Mesothelial cell of epicardium (in vitro differentiated cells): ENCODE data around the gene MYO1E. TPM values are rescaled to one million over a fixed set of nuclear protein-coding genes. Genes with fewer than 3 reads are reported as not detected.

Experiments used
- DNase-seq, 2 experiments: peaks; one replicate each; pipeline ENCODE4 v3.0.0; 2021; ENCODE audit warnings: low spot score in 2 of 2; ENCODE audit not compliant: unreplicated experiment in 2 of 2
- H3K27ac Mint-ChIP-seq: 2 replicates; pipeline ENCODE4 v1.8.0; 2021; ENCODE audit warnings: mixed read lengths
- H3K27me3 Mint-ChIP-seq: 2 replicates; pipeline ENCODE4 v1.8.0; 2021; ENCODE audit warnings: low read depth, mixed read lengths
- H3K36me3 Mint-ChIP-seq: 2 replicates; pipeline ENCODE4 v1.8.0; 2021; ENCODE audit warnings: mixed read lengths
- H3K4me1 Mint-ChIP-seq: 2 replicates; pipeline ENCODE4 v1.8.0; 2021; ENCODE audit warnings: mixed read lengths
- H3K4me3 Mint-ChIP-seq: 2 replicates; pipeline ENCODE4 v1.8.0; 2021; ENCODE audit warnings: mild to moderate bottlenecking, moderate library complexity, mixed read lengths
- H3K9me3 Mint-ChIP-seq: 2 replicates; pipeline ENCODE4 v1.8.0; 2021; ENCODE audit warnings: mixed read lengths
- total RNA-seq: library from RNA; stranded (reverse); gene quantifications from 3 replicates; pipeline ENCODE4 v1.2.1, GENCODE V29; 2021
- TF ChIP-seq, protein P1 (sequence below): fragments of 200-600 bp; sonication (generic); IDR thresholded peaks from one replicate; pipeline ENCODE4 v1.5.0; 2021; ENCODE audit warnings: antibody characterized with exemption; ENCODE audit not compliant: unreplicated experiment

MYO1E gene
- total RNA-seq, 1 donor from 2014 or later, result 54.2 TPM

DNA sequence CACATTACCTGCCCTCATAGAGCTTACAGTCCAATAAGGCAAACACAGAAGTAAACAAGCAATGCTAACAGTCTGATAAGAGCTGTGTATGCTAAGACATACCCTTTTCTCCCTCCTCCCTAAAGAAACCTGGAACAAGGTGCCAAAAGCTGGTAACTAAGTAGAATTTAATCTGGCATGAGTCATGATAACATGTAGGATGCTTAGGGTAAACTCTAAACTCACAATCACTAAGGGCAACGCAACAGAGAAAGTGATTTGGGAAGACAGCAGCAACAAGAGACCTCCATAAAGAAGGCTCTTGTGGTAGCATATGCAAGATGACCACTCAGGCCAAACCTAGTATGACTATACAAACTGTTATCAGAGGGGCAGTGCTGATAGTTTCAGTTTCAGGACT lies 55.5 kb downstream of the MYO1E start:
- Mint-ChIP-seq H3K9me3 (peaks cover 18% of the 10 kb centered on the region), H3K27ac (no peak overlapping the region), H3K4me1 (peaks cover 12% of the 10 kb centered on the region), H3K4me3 (no peak overlapping the region), H3K27me3 (no peaks in the 10 kb centered on the region), H3K36me3 (peaks cover 9% of the 10 kb centered on the region)
- DNase-seq, result no peak
- TF ChIP-seq, protein P1, sequence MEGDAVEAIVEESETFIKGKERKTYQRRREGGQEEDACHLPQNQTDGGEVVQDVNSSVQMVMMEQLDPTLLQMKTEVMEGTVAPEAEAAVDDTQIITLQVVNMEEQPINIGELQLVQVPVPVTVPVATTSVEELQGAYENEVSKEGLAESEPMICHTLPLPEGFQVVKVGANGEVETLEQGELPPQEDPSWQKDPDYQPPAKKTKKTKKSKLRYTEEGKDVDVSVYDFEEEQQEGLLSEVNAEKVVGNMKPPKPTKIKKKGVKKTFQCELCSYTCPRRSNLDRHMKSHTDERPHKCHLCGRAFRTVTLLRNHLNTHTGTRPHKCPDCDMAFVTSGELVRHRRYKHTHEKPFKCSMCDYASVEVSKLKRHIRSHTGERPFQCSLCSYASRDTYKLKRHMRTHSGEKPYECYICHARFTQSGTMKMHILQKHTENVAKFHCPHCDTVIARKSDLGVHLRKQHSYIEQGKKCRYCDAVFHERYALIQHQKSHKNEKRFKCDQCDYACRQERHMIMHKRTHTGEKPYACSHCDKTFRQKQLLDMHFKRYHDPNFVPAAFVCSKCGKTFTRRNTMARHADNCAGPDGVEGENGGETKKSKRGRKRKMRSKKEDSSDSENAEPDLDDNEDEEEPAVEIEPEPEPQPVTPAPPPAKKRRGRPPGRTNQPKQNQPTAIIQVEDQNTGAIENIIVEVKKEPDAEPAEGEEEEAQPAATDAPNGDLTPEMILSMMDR, result no peak

DNA sequence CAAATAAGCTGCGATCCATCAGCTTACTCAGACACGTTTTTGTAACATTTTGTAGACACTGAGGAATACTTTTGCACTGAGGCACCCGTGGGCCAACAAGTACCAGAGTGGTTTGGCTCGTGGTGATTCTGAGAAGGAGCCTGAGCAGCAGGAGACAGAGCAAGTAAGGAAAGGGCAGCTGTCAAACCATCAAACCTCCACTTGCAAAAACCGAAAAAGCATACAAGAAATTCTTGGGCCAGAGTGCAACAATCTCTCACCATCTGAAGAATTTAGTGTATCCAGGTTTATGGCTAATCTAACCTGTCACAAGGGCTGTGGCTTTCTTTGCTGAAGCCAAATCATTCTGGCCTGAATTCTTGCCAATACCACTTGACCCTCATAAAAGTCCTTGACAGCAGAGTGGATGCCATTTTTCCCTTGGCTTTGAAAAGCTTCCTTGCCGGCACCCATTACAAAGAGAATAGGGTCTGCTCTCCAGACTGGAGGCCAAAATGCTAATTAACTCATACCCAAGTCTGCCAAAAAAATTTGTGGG lies 56.7 kb downstream of the MYO1E start:
- Mint-ChIP-seq H3K9me3 (peaks cover 13% of the 10 kb centered on the region), H3K4me3 (no peak overlapping the region), H3K27ac (no peak overlapping the region), H3K27me3 (no peaks in the 10 kb centered on the region), H3K36me3 (peaks cover 6% of the 10 kb centered on the region), H3K4me1 (peaks cover 12% of the 10 kb centered on the region)
- no peak for DNase-seq
- TF ChIP-seq, protein P1, result no peak

DNA sequence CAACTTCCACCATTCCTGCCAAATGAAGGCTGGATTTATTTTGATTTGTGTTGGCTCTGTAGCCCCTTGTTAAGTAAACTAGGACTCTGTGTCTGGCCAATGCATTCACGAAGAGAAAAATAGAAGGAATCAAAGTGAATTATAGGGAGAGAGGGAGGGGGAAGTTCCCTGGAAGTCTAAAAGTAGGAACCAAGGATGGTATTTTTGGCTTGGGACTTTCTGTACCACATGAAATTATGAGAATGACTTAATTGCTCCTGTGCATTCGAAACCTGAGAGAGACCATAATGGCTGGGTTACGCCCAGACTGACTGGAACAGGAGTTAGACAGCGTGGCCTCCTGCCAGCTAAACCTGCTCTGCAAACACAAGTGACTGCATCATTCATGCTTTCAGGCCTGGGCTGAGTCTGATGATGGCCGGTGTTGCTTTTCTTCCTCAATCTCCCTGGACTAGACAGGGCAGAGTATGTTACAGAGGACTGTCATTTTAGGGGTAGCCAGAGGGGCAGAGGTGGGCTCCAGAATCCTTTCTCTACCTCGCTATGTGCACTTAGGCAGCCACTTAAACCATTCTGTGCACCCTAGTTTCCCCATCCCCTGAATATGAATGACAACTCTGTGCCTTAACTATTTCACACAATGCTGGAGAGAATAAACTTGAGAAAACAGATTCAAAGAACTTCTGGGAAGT lies 58.9 kb downstream of the MYO1E start:
- Mint-ChIP-seq H3K4me1 (peaks cover 12% of the 10 kb centered on the region), H3K36me3 (no peaks in the 10 kb centered on the region), H3K4me3 (no peak overlapping the region), H3K9me3 (no peaks in the 10 kb centered on the region), H3K27me3 (no peaks in the 10 kb centered on the region), H3K27ac (peak overlapping the region; percentile 78)
- peak; percentile 25 to 49 for DNase-seq
- TF ChIP-seq, protein P1, result no peak

DNA sequence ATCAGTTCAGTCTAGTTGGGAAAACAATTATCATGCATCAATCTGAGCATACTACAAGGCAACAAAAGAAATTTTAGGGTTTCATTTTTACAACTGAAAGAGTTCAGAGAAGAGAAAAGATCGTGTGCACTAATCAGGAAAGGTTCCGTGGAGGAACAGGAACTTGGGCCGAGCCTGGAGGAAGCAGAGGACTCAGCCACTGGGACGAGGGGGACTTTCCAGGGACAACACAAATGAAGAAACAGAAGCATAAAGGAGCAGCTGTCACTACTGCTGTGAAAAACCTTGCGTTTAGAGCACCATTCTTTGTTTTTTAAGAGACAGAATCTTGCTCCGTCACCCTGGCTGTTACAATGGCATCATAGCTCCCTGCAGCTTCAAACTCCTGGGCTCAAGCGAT lies 60.5 kb downstream of the MYO1E start:
- no peak overlapping the region for H3K27ac Mint-ChIP-seq
- no peaks in the 10 kb centered on the region for H3K9me3 Mint-ChIP-seq
- no peaks in the 10 kb centered on the region for H3K27me3 Mint-ChIP-seq
- no peak for DNase-seq
- TF ChIP-seq, protein P1, result no peak
- H3K4me3 Mint-ChIP-seq, result no peak overlapping the region
- no peaks in the 10 kb centered on the region for H3K36me3 Mint-ChIP-seq
- H3K4me1 Mint-ChIP-seq, result peaks cover 12% of the 10 kb centered on the region

DNA sequence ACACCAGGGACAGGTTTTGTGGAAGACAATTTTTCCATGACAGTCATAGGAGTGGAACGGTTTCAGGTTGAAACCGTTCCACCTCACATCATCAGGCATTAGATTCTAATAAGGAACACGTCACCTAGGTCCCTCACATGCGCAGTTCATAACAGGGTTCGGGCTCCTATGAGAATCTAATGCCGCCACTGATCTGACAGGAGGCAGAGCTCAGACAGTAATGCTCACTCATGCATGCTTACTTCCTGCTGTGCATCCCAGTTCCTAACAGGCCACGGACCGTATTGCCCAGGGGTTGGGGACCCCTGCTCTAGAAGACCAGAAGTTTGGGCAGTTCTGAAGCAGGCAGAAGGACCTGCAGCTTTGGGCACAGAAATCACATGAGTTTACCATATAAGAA lies 61.5 kb downstream of the MYO1E start:
- H3K9me3 Mint-ChIP-seq, result no peaks in the 10 kb centered on the region
- no peak overlapping the region for H3K27ac Mint-ChIP-seq
- TF ChIP-seq, protein P1, result no peak
- DNase-seq, result no peak
- no peak overlapping the region for H3K4me3 Mint-ChIP-seq
- H3K27me3 Mint-ChIP-seq, result no peaks in the 10 kb centered on the region
- no peaks in the 10 kb centered on the region for H3K36me3 Mint-ChIP-seq
- H3K4me1 Mint-ChIP-seq, result peaks cover 12% of the 10 kb centered on the region
